ENCODE data around the gene CHMP5.

CHMP5 gene

DNA sequence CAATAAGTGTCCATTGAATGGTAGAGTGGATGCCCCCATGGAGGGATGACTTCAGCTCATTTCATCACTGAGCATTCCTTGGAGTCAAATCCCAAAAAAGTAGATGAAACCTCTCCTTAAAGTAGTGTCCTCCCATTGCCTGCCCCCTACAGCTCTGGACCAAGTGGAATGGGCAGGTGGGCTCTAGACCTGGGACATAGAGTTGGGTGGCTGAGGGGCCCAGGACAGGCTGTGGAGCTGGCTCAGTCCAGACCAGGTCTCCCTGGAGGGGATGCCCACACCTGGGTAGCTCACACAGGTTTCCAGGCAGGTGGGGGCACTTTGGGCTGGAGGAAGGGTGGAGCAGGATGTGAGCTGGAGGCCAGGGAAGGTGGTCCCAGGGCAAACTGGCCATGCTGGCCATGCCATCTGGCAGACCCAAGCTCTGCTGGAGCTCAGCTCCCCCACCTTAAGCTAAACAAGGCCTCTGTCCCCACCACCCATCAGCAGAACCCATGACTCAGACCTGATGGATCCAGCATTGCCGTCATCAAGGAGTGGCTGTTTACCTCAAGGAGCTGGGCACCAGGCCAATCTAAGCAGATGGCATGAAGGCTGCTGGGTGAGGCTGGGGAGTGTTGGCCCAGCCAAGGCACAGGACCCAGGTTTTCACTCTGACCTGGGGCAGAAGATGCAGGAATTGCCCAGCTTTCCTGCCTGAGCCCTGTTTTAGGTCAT, 31.1 kb upstream of the CHMP5 start:
- H3K4me1 ChIP-seq (ENCODE audit: insufficient read depth, low read length) = no peaks in the 10 kb centered on the region
- H3K36me3 ChIP-seq (ENCODE audit: insufficient read depth, low read length) = no peaks in the 10 kb centered on the region
- no peaks in the 10 kb centered on the region for H3K9me3 ChIP-seq (ENCODE audit: control insufficient read depth, insufficient read depth, low read length)
- H3K9ac ChIP-seq (ENCODE audit: low read depth, low read length) = no peak overlapping the region

- Histone ChIP-seq H3K4me1 (ENCODE audit: insufficient read depth, low read length) (no peaks in the 10 kb centered on the region), H3K9ac (ENCODE audit: low read depth, low read length) (no peak overlapping the region), H3K9me3 (ENCODE audit: control insufficient read depth, insufficient read depth, low read length) (no peaks in the 10 kb centered on the region), H3K36me3 (ENCODE audit: insufficient read depth, low read length) (no peaks in the 10 kb centered on the region)
Observed at GRCh38 chr9:33234511-33235467, 30.1 kb upstream of the CHMP5 start.

- Histone ChIP-seq H3K9ac (ENCODE audit: low read depth, low read length) (no peak overlapping the region), H3K36me3 (ENCODE audit: insufficient read depth, low read length) (no peaks in the 10 kb centered on the region), H3K4me1 (ENCODE audit: insufficient read depth, low read length) (no peaks in the 10 kb centered on the region), H3K9me3 (ENCODE audit: control insufficient read depth, insufficient read depth, low read length) (no peaks in the 10 kb centered on the region)
Observed at GRCh38 chr9:33236571-33236970, 28.3 kb upstream of the CHMP5 start.

GRCh38 chr9:33239921-33240320, 24.9 kb upstream of the CHMP5 start, which contains the start of gene SPINK4:
TSS of gene SPINK4 (plus strand) at chr9:33240167. CDS start at chr9:33240209, 42 bp downstream.
- Histone ChIP-seq H3K36me3 (ENCODE audit: insufficient read depth, low read length) (no peaks in the 10 kb centered on the region), H3K9ac (ENCODE audit: low read depth, low read length) (no peak within 1 kb of the TSS), H3K9me3 (ENCODE audit: control insufficient read depth, insufficient read depth, low read length) (no peaks in the 10 kb centered on the region), H3K4me1 (ENCODE audit: insufficient read depth, low read length) (no peaks in the 10 kb centered on the region)

DNA sequence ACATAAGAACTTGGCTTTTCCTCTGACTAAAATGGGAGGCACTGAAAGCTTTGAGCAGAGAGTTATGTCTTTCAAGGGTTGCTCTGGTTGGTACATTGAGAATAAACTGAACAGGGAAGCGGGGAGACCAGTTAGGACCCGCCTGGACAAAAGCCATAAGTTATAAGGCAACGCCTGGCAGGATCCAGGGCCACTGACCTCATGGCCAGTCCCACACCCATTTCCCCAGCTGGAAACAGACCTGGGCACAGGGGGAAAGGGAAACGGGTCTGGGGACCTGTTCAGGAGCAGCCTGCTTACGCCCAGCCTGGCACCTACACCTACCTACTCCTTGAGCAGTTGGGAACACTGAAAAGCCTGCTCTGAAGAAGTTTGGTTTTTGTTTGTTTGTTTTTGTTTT, 23.6 kb upstream of the CHMP5 start:
- Histone ChIP-seq H3K9me3 (ENCODE audit: control insufficient read depth, insufficient read depth, low read length) (no peaks in the 10 kb centered on the region), H3K4me1 (ENCODE audit: insufficient read depth, low read length) (no peaks in the 10 kb centered on the region), H3K9ac (ENCODE audit: low read depth, low read length) (no peak overlapping the region), H3K36me3 (ENCODE audit: insufficient read depth, low read length) (no peaks in the 10 kb centered on the region)

DNA sequence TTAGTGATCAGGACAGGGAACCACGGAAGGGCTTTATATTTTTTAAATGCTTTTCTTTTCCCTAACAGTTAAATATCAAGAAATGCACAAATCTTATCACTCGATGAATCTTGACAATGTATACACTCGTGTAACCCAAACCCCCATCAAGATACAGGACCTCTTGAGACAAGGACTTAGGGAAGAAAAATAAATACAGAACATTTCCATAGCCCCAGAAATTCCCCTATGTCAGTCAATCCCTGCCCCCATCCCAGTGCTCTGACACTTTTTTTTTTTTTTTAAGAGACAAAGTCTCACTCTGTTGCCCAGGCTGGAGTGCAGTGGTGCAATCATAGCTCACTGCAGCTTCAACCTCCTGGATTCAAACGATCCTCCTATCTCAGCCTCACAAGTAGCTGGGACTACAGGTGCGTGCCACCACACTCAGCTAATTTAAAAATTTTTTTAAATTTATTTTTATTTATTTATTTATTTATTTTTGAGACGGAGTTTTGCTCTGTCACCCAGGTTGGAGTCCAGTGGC, 22.2 kb upstream of the CHMP5 start:
- H3K9me3 ChIP-seq (ENCODE audit: control insufficient read depth, insufficient read depth, low read length) = no peaks in the 10 kb centered on the region
- H3K9ac ChIP-seq (ENCODE audit: low read depth, low read length) = no peak overlapping the region
- H3K4me1 ChIP-seq (ENCODE audit: insufficient read depth, low read length) = no peaks in the 10 kb centered on the region
- H3K36me3 ChIP-seq (ENCODE audit: insufficient read depth, low read length) = no peaks in the 10 kb centered on the region

GRCh38 chr9:33244137-33244784, 20.6 kb upstream of the CHMP5 start:
- H3K4me1 ChIP-seq (ENCODE audit: insufficient read depth, low read length) = no peaks in the 10 kb centered on the region
- no peaks in the 10 kb centered on the region for H3K36me3 ChIP-seq (ENCODE audit: insufficient read depth, low read length)
- H3K9me3 ChIP-seq (ENCODE audit: control insufficient read depth, insufficient read depth, low read length) = no peaks in the 10 kb centered on the region
- H3K9ac ChIP-seq (ENCODE audit: low read depth, low read length) = no peak overlapping the region

DNA sequence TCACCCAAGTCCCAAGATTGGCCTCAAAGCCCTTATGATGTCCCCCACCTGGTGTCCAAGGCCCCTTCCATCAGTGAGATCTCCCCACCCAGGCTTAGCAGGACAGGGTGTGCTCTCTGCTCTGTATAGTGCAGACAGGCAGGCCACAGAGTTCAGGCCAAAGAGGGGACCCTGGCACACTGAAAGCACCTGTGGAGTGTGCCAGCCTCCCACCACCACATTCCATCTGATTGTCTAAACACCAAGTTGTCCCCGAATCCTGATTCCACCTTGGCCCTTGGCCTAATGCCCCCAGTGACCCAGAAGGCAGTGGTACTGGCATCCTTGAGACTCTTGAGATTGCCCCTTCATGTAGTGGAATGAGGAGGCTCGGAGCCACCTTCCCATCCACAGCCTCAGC, 19.5 kb upstream of the CHMP5 start:
- Histone ChIP-seq H3K4me1 (ENCODE audit: insufficient read depth, low read length) (no peaks in the 10 kb centered on the region), H3K9me3 (ENCODE audit: control insufficient read depth, insufficient read depth, low read length) (no peaks in the 10 kb centered on the region), H3K9ac (ENCODE audit: low read depth, low read length) (no peak overlapping the region)

GRCh38 chr9:33246269-33246860, 18.5 kb upstream of the CHMP5 start:
- no peaks in the 10 kb centered on the region for H3K4me1 ChIP-seq (ENCODE audit: insufficient read depth, low read length)
- H3K36me3 ChIP-seq (ENCODE audit: insufficient read depth, low read length) = no peaks in the 10 kb centered on the region
- H3K9ac ChIP-seq (ENCODE audit: low read depth, low read length) = no peak overlapping the region
- no peaks in the 10 kb centered on the region for H3K9me3 ChIP-seq (ENCODE audit: control insufficient read depth, insufficient read depth, low read length)

More for the DNA sequence above, 19.5 kb upstream of the CHMP5 start:
- H3K36me3 ChIP-seq (ENCODE audit: insufficient read depth, low read length) = no peaks in the 10 kb centered on the region

DNA sequence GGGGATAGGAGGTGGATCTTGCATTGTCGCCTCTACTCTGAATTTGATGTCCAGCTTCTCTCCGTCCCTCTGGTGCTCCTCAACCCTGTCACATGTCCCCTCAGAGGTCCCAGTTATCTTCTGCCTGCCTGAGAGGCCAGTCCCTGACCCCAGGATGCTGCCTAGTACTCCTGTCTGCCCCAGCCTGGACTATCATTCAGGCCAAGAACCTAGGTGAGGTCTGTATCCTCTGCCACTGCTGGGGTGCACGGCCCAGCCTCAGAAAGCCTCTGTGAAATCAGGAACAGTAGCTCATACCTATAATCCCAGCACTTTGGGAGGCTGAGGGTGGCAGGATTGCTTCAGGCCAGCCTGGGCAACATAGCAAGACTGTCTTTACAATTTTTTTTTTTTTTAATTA, 16.2 kb upstream of the CHMP5 start:
- Histone ChIP-seq H3K9ac (ENCODE audit: low read depth, low read length) (no peak overlapping the region), H3K36me3 (ENCODE audit: insufficient read depth, low read length) (peaks cover 6% of the 10 kb centered on the region), H3K9me3 (ENCODE audit: control insufficient read depth, insufficient read depth, low read length) (no peaks in the 10 kb centered on the region), H3K4me1 (ENCODE audit: insufficient read depth, low read length) (no peaks in the 10 kb centered on the region)

- H3K9me3 ChIP-seq (ENCODE audit: control insufficient read depth, insufficient read depth, low read length) = no peaks in the 10 kb centered on the region
- H3K9ac ChIP-seq (ENCODE audit: low read depth, low read length) = no peak overlapping the region
- H3K36me3 ChIP-seq (ENCODE audit: insufficient read depth, low read length) = peaks cover 6% of the 10 kb centered on the region
- no peaks in the 10 kb centered on the region for H3K4me1 ChIP-seq (ENCODE audit: insufficient read depth, low read length)
Observed at GRCh38 chr9:33249087-33249658, 15.7 kb upstream of the CHMP5 start.

DNA sequence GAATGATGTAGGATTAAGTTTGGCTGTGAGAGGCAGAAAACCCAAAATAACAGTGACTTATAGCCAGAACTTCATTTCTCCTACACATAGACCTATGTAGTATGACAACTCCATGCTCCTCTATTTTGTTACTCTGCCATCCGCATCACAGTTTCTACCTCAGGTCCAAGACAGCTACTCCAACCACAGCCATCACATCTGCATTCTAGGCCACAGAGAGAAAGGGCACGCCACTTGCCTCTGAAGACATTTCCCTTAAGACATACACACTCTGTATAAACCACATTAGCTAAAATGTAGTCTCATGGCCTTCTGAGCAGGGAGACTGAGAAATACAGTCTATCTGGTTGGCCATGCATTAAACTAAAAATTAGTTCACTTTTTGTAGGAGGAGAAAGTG, 14.9 kb upstream of the CHMP5 start:
- peaks cover 9% of the 10 kb centered on the region for H3K36me3 ChIP-seq (ENCODE audit: insufficient read depth, low read length)

GRCh38 chr9:33250458-33250995, 14.3 kb upstream of the CHMP5 start:
- Histone ChIP-seq H3K36me3 (ENCODE audit: insufficient read depth, low read length) (peaks cover 9% of the 10 kb centered on the region), H3K9ac (ENCODE audit: low read depth, low read length) (no peak overlapping the region), H3K4me1 (ENCODE audit: insufficient read depth, low read length) (no peaks in the 10 kb centered on the region), H3K9me3 (ENCODE audit: control insufficient read depth, insufficient read depth, low read length) (no peaks in the 10 kb centered on the region)

More for the DNA sequence above, 14.9 kb upstream of the CHMP5 start:
- no peaks in the 10 kb centered on the region for H3K9me3 ChIP-seq (ENCODE audit: control insufficient read depth, insufficient read depth, low read length)
- no peak overlapping the region for H3K9ac ChIP-seq (ENCODE audit: low read depth, low read length)
- no peaks in the 10 kb centered on the region for H3K4me1 ChIP-seq (ENCODE audit: insufficient read depth, low read length)
